HepG2 (cell line): ENCODE data around the gene PADI1. TPM values are rescaled to one million over a fixed set of nuclear protein-coding genes. Genes with fewer than 3 reads are reported as not detected.

Experiments
- ATAC-seq: fragments of 200-7000 bp; cut with Tn5 transposase; 3 replicates; pipeline ENCODE4 v1.9.1; 2020; ENCODE audit warnings: mild to moderate bottlenecking, moderate library complexity
- BruUV-seq: library from RNA; stranded (reverse); fragments of 400-500 nt; replicated peaks from 2 replicates; lab custom pipeline; 2021; lab: Mats Ljungman, UMichigan
- CTCF ChIA-PET: fragments of 300-600 bp; formaldehyde crosslinking; extraction: SDS; loops from one replicate; lab custom pipeline; 2021; ENCODE audit warnings: low total read pairs, inconsistent platforms, low intra/inter-chr PET ratio; lab: Yijun Ruan, JAX
- POLR2A ChIA-PET: fragments of 350-600 bp; sonication (Branson Sonifier 250); formaldehyde crosslinking; loops from one replicate; lab custom pipeline; 2020; ENCODE audit warnings: antibody characterized with exemption, inconsistent platforms; lab: Yijun Ruan, JAX
- DNase-seq: peaks from one replicate; pipeline ENCODE4 v3.0.0-alpha.2; 2015; ENCODE audit warnings: low spot score
- FAIRE-seq: peaks from 3 replicates; lab custom pipeline; 2011; peaks lifted over from hg19 to GRCh38; lab: Jason Lieb, UNC
- H2AFZ ChIP-seq: one replicate; pipeline ENCODE4 v1.6.1; 2011; ENCODE audit warnings: low read length, inconsistent platforms
- H3K27ac ChIP-seq: fragments of 300-600 bp; 3 replicates; pipeline ENCODE4 v1.8.0; 2011; ENCODE audit warnings: mixed run types, mild to moderate bottlenecking, mixed read lengths, low read length, inconsistent platforms; ENCODE audit not compliant: insufficient read depth; ENCODE audit errors: extremely low read length
- H3K27me3 ChIP-seq, 2 experiments: fragments of 200-600 bp in 1 of 2; 2 replicates in 1 of 2; 3 replicates in 1 of 2; pipeline versions ENCODE4 v1.6.0 to v1.8.0; 2011; ENCODE audit warnings: low read length in 2 of 2, mild to moderate bottlenecking in 2 of 2, moderate library complexity in 2 of 2, inconsistent platforms in 1 of 2; ENCODE audit not compliant: insufficient read depth in 2 of 2, control insufficient read depth in 1 of 2
- H3K36me3 ChIP-seq, 2 experiments: fragments of 200-600 bp in 1 of 2; replicated peaks in 1 of 2; 2 replicates in 1 of 2; 3 replicates in 1 of 2; pipeline versions ENCODE4 v1.5.1 to v1.8.0; 2011; ENCODE audit warnings: low read length in 2 of 2, inconsistent platforms in 1 of 2; ENCODE audit not compliant: insufficient read depth in 2 of 2, control insufficient read depth in 1 of 2
- H3K4me1 ChIP-seq: 2 replicates; pipeline ENCODE4 v1.5.1; 2012; ENCODE audit warnings: low read length, inconsistent platforms; ENCODE audit not compliant: insufficient read depth
- H3K4me2 ChIP-seq: 2 replicates; pipeline ENCODE4 v1.6.0; 2011; ENCODE audit warnings: low read depth, low read length, inconsistent platforms
- H3K4me3 ChIP-seq, 3 experiments: fragments of 200-600 bp in 1 of 3; sonication (generic), shearing (Covaris generic) in 1 of 3; replicated peaks in 1 of 3; 2 replicates each; pipeline ENCODE4 v1.5.1; 2011 to 2016; ENCODE audit warnings: low read length in 3 of 3, inconsistent platforms in 2 of 3, low read depth in 2 of 3, mild to moderate bottlenecking in 2 of 3, control low read depth in 1 of 3, mixed read lengths in 1 of 3; ENCODE audit not compliant: insufficient read depth in 1 of 3
- H3K79me2 ChIP-seq: one replicate; pipeline ENCODE4 v1.6.1; 2011; ENCODE audit warnings: low read length, inconsistent platforms; ENCODE audit not compliant: insufficient read depth
- H3K9ac ChIP-seq: 2 replicates; pipeline ENCODE4 v1.6.0; 2011; ENCODE audit warnings: mild to moderate bottlenecking, low read depth, low read length, inconsistent platforms; ENCODE audit not compliant: insufficient read depth
- H3K9me3 ChIP-seq: 2 replicates; pipeline ENCODE4 v1.5.1; 2012; ENCODE audit warnings: mild to moderate bottlenecking, low read length
- H4K20me1 ChIP-seq: 2 replicates; pipeline ENCODE4 v1.6.0; 2011; ENCODE audit warnings: inconsistent platforms, mild to moderate bottlenecking, low read length, moderate library complexity; ENCODE audit not compliant: insufficient read depth
- ATF4 ChIP-seq, 2 experiments: fragments of 450-650 bp in 1 of 2; sonication (generic) in 1 of 2; formaldehyde crosslinking; IDR thresholded peaks; 2 replicates each; pipeline versions ENCODE4 v1.5.0 to v1.8.0; 2020 to 2022; ENCODE audit warnings: mild to moderate bottlenecking in 1 of 2, missing genetic modification reagents in 1 of 2
- ETS1 ChIP-seq: sonication (generic); formaldehyde crosslinking; IDR thresholded peaks from 2 replicates; pipeline ENCODE4 v1.4.0; 2020; ENCODE audit warnings: missing genetic modification reagents
- MED8 ChIP-seq: sonication (generic); formaldehyde crosslinking; IDR thresholded peaks from 2 replicates; pipeline ENCODE4 v1.8.1; 2023; ENCODE audit warnings: mild to moderate bottlenecking, missing genetic modification reagents; ENCODE audit not compliant: insufficient replicate concordance
- PBX3 ChIP-seq: sonication (generic); formaldehyde crosslinking; IDR thresholded peaks from 2 replicates; pipeline ENCODE4 v1.8.1; 2023; ENCODE audit warnings: missing genetic modification reagents, inconsistent platforms, borderline replicate concordance
- RAD21 ChIP-seq: fragments of 450-650 bp; formaldehyde crosslinking; IDR thresholded peaks from 2 replicates; pipeline ENCODE4 v1.5.0; 2020; ENCODE audit warnings: mild to moderate bottlenecking
- SOX13 ChIP-seq, 3 experiments: fragments of 450-650 bp in 1 of 3; sonication (generic) in 1 of 3; formaldehyde crosslinking in 1 of 3; IDR thresholded peaks in 2 of 3; conservative IDR thresholded peaks in 1 of 3; 2 replicates each; pipeline versions ENCODE4 v1.5.0 to v1.6.1; 2016 to 2020; ENCODE audit warnings: antibody characterized with exemption in 1 of 3, mild to moderate bottlenecking in 1 of 3, missing compliant biosample characterization in 1 of 3, missing genetic modification reagents in 1 of 3, moderate library complexity in 1 of 3
- WGBS: methylation state at CpG from one replicate; pipeline ENCODE4 v1.1.6; 2017; ENCODE audit warnings: low lambda C conversion rate; 5-methylcytosine and 5-hydroxymethylcytosine counted together
- in situ Hi-C: cut with HindIII; loops from 2 replicates; pipeline ENCODE4 v1.10.0; 2017; ENCODE audit warnings: low pct_unique_long_range_greater_than_20kb; ENCODE audit not compliant: extremely low pct_ligation_motif_present
- intact Hi-C: fragments of 100-400 bp; cut with micrococcal nuclease; formaldehyde crosslinking; loops from one replicate; pipeline ENCODE4 v1.10.0; 2022; ENCODE audit not compliant: unreplicated experiment
- polyA plus RNA-seq, 8 experiments: library from polyadenylated mRNA; depleted of rRNA in 3 of 8; stranded (reverse) in 7 of 8; unstranded in 1 of 8; fragments of >200 nt; fragmentation: Illumina TruSeq in 4 of 8; extraction: Trizol in 4 of 8; gene quantifications; 2 replicates each; pipeline versions ENCODE4 v1.2.1 to v1.2.3, GENCODE V29; 2011 to 2016; ENCODE audit warnings: low read depth in 4 of 8, missing spikeins in 1 of 8, mixed read lengths in 1 of 8; ENCODE audit not compliant: insufficient read depth in 1 of 8
- total RNA-seq, 5 experiments: library from RNA; depleted of rRNA; stranded (reverse); fragments of >200 nt; fragmentation: Illumina TruSeq; extraction: Trizol; gene quantifications; 2 replicates each; pipeline ENCODE4 v1.2.3, GENCODE V29; 2016; ENCODE audit warnings: low read depth in 1 of 5
- TF ChIP-seq, protein P1 (sequence below): sonication (generic); formaldehyde crosslinking; IDR thresholded peaks from 2 replicates; pipeline ENCODE4 v1.5.0; 2020; ENCODE audit warnings: missing genetic modification reagents
- TF ChIP-seq, protein P2 (sequence below): sonication (generic); formaldehyde crosslinking; IDR thresholded peaks from 2 replicates; pipeline ENCODE4; 2020; ENCODE audit warnings: missing genetic modification reagents, mild to moderate bottlenecking, borderline replicate concordance

PADI1 gene
- total and polyA plus RNA-seq, 2 of the 13 experiments (the other 11 are each of a cell fraction or from before 2014, with no cell fraction given), result not detected

- TF ChIP-seq MED8 (CRISPR knock-in tag), result no peak
- no peak for TF ChIP-seq PBX3 (CRISPR knock-in tag)
- no peak for TF ChIP-seq SOX13 (IDR thresholded peaks at IDR 0.05)
- no peak for TF ChIP-seq SOX13 (CRISPR knock-in tag; conservative IDR thresholded peaks at IDR 0.05 in 1 of 2, IDR thresholded peaks at IDR 0.05 in 1 of 2)
- TF ChIP-seq, protein P1, sequence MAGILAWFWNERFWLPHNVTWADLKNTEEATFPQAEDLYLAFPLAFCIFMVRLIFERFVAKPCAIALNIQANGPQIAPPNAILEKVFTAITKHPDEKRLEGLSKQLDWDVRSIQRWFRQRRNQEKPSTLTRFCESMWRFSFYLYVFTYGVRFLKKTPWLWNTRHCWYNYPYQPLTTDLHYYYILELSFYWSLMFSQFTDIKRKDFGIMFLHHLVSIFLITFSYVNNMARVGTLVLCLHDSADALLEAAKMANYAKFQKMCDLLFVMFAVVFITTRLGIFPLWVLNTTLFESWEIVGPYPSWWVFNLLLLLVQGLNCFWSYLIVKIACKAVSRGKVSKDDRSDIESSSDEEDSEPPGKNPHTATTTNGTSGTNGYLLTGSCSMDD (CRISPR knock-in tag), result no peak
These were observed 25.9 kb downstream of the PADI1 start (continued) for GRCh38 chr1:17230671-17231310.

DNA sequence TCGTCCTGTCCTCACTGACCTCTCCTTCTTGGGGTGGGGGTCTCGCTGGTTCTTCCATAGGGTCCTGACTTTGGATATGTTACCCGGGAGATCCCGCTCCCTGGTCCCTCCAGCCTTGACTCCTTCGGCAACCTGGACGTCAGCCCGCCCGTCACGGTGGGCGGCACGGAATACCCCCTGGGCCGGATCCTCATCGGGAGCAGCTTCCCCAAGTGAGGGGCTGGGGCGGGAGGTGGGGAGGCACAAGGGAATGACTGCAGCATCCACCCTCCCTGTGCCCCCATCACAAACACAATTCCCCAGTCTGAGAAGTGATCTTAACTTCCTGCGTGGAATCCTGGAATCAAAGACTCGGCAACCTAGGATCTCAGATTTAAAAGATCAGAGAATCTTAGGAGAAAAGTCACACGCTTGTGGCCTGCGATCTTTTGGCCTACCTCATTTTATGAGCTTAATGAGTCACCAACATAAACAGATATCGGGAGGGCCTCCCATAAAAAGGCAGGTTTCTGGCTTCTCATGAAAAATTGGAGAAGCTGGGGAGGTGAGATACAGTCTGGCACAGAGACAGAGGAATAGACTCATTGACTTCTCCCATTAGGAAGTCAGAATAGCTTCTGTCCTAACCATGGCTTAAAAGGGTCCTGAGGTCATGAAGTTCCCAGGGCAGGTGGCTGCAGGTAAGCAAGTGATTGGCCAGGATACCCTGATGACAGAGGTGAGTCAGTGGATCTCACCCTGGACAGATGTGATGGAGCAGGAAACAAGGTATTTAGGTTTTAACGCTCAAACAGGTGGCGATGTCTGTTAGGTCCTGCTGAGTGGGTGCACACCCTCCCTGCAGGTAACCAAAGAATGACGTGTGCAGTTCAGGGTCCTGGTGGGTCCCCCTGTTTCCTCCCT is 28.1 kb downstream of the PADI1 start:
- H3K4me2 ChIP-seq, result no peak overlapping the region
- 54% methylated on average over 18 of the region's 22 CpGs for WGBS
- no peak for DNase-seq
- H3K27me3 ChIP-seq, result peaks cover 3 to 17% of the 10 kb centered on the region in 2 experiments; a peak in 3 of 5 replicates
- H2AFZ ChIP-seq, result no peak overlapping the region
- no TSS peak for BruUV-seq
- H3K9ac ChIP-seq, result no peak overlapping the region
- no peaks in the 10 kb centered on the region for H3K79me2 ChIP-seq
- ATAC-seq, result no peak
- in situ Hi-C loops, result loop anchor here (25.0 kb wide), 1 partner anchor 271 kb away; no protein-coding TSS in a partner anchor
- H3K4me3 ChIP-seq, result no peak overlapping the region
- no peaks in the 10 kb centered on the region for H3K9me3 ChIP-seq
- H3K27ac ChIP-seq, result no peak overlapping the region
- intact Hi-C loops, result no loop called here
- H3K36me3 ChIP-seq, result no peaks in the 10 kb centered on the region
- POLR2A ChIA-PET, result no interaction called here
- peaks cover 7% of the 10 kb centered on the region; the same call in 1 of the 2 replicates for H3K4me1 ChIP-seq
- H4K20me1 ChIP-seq, result no peaks in the 10 kb centered on the region
- no peak for FAIRE-seq
- CTCF ChIA-PET, result interaction anchor here (0.9 kb wide), 1 partner anchor 106 kb away, joined by 3 read pairs; no protein-coding TSS in a partner anchor
- TF ChIP-seq, protein P1 (CRISPR knock-in tag), result no peak
- TF ChIP-seq ETS1 (CRISPR knock-in tag), result no peak
- no peak for TF ChIP-seq ATF4 (CRISPR knock-in tag; IDR thresholded peaks at IDR 0.05)
- TF ChIP-seq RAD21, result no peak
- TF ChIP-seq, protein P2, sequence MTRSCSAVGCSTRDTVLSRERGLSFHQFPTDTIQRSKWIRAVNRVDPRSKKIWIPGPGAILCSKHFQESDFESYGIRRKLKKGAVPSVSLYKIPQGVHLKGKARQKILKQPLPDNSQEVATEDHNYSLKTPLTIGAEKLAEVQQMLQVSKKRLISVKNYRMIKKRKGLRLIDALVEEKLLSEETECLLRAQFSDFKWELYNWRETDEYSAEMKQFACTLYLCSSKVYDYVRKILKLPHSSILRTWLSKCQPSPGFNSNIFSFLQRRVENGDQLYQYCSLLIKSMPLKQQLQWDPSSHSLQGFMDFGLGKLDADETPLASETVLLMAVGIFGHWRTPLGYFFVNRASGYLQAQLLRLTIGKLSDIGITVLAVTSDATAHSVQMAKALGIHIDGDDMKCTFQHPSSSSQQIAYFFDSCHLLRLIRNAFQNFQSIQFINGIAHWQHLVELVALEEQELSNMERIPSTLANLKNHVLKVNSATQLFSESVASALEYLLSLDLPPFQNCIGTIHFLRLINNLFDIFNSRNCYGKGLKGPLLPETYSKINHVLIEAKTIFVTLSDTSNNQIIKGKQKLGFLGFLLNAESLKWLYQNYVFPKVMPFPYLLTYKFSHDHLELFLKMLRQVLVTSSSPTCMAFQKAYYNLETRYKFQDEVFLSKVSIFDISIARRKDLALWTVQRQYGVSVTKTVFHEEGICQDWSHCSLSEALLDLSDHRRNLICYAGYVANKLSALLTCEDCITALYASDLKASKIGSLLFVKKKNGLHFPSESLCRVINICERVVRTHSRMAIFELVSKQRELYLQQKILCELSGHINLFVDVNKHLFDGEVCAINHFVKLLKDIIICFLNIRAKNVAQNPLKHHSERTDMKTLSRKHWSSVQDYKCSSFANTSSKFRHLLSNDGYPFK, result no peak
